K562 (cell line): ENCODE results near the gene SCAMP2. TPM values are rescaled to one million over a fixed set of nuclear protein-coding genes. Genes with fewer than 3 reads are reported as not detected.

Source experiments
- ATAC-seq: fragments of 200-7000 bp; cut with Tn5 transposase; 3 replicates; pipeline ENCODE4 v1.9.1; 2020; ENCODE audit warnings: moderate library complexity
- BruUV-seq: library from RNA; stranded (reverse); fragments of 400-500 nt; replicated peaks from 2 replicates; lab custom pipeline; 2021; lab: Mats Ljungman, UMichigan
- CTCF ChIA-PET: fragments of 300-600 bp; formaldehyde crosslinking; extraction: SDS; loops from one replicate; lab custom pipeline; 2021; ENCODE audit warnings: low intra/inter-chr PET ratio; lab: Yijun Ruan, JAX
- POLR2A ChIA-PET: fragments of 300-600, 350-650 bp; sonication (Branson Sonifier 250); formaldehyde crosslinking; extraction: SDS; loops from one replicate; lab custom pipeline; 2021; ENCODE audit warnings: antibody characterized with exemption, inconsistent platforms; lab: Yijun Ruan, JAX
- DNase-seq, 4 experiments: peaks; one replicate each; pipeline versions ENCODE4 v3.0.0 to v3.0.0-alpha.2; 2011 to 2018; ENCODE audit warnings: low spot score in 3 of 4, mixed read lengths in 3 of 4; ENCODE audit errors: extremely low read depth in 1 of 4
- FAIRE-seq: peaks from 2 replicates; lab custom pipeline; 2011; peaks lifted over from hg19 to GRCh38; lab: Jason Lieb, UNC
- H2AFZ ChIP-seq: 2 replicates; pipeline ENCODE4 v1.6.0; 2011; ENCODE audit warnings: low read depth, low read length, control low read depth, inconsistent platforms
- H3K27ac ChIP-seq: fragments of 200-600 bp; 3 replicates; pipeline ENCODE4 v1.8.0; 2011; ENCODE audit warnings: low read depth, mild to moderate bottlenecking, control low read depth, inconsistent platforms, low read length, moderate library complexity, mixed read lengths; ENCODE audit errors: extremely low read depth
- H3K27me3 ChIP-seq, 2 experiments: fragments of 300-600 bp in 1 of 2; 2 replicates in 1 of 2; 3 replicates in 1 of 2; pipeline versions ENCODE4 v1.6.0 to v1.8.0; 2011; ENCODE audit warnings: inconsistent platforms in 2 of 2, low read length in 2 of 2, mild to moderate bottlenecking in 1 of 2, mixed read lengths in 1 of 2, moderate library complexity in 1 of 2; ENCODE audit not compliant: control insufficient read depth in 2 of 2, insufficient read depth in 2 of 2
- H3K36me3 ChIP-seq: fragments of 300-600 bp; 3 replicates; pipeline ENCODE4 v1.8.0; 2011; ENCODE audit warnings: mild to moderate bottlenecking, low read length, inconsistent platforms; ENCODE audit not compliant: control insufficient read depth, insufficient read depth
- H3K4me1 ChIP-seq, 2 experiments: fragments of 200-600 bp in 1 of 2; replicated peaks in 1 of 2; 2 replicates in 1 of 2; 3 replicates in 1 of 2; pipeline versions ENCODE4 v1.5.1 to v1.8.0; 2011; ENCODE audit warnings: inconsistent platforms in 2 of 2, low read length in 2 of 2, mild to moderate bottlenecking in 1 of 2, mixed read lengths in 1 of 2, moderate library complexity in 1 of 2; ENCODE audit not compliant: control insufficient read depth in 2 of 2, insufficient read depth in 2 of 2
- H3K4me2 ChIP-seq: 2 replicates; pipeline ENCODE4 v1.6.1; 2011; ENCODE audit warnings: low read length, control low read depth, inconsistent platforms, mixed read lengths; ENCODE audit not compliant: insufficient read depth
- H3K4me3 ChIP-seq: fragments of 200-600 bp; sonication (generic), shearing (Covaris generic); 2 replicates; pipeline ENCODE4 v1.5.1; 2016; ENCODE audit warnings: control low read depth, inconsistent platforms
- H3K79me2 ChIP-seq: fragments of 200-600 bp; 3 replicates; pipeline ENCODE4 v1.8.0; 2011; ENCODE audit warnings: low read length, inconsistent platforms; ENCODE audit not compliant: control insufficient read depth, insufficient read depth
- H3K9ac ChIP-seq, 2 experiments: 2 replicates each; pipeline versions ENCODE4 v1.6.0 to v1.6.1; 2011; ENCODE audit warnings: low read depth in 2 of 2, low read length in 2 of 2, control low read depth in 1 of 2, inconsistent platforms in 1 of 2, mild to moderate bottlenecking in 1 of 2, mixed read lengths in 1 of 2; ENCODE audit not compliant: insufficient read depth in 1 of 2
- H3K9me1 ChIP-seq: one replicate; pipeline ENCODE4 v1.6.0; 2011; ENCODE audit warnings: inconsistent platforms, mild to moderate bottlenecking, low read length, moderate library complexity; ENCODE audit not compliant: control insufficient read depth, insufficient read depth
- H3K9me3 ChIP-seq: replicated peaks from 2 replicates; pipeline ENCODE4 v1.5.1; 2011; ENCODE audit warnings: low read depth, low read length, inconsistent platforms; ENCODE audit not compliant: control insufficient read depth, insufficient read depth
- H4K20me1 ChIP-seq: replicated peaks from 2 replicates; pipeline ENCODE4 v1.6.1; 2011; ENCODE audit warnings: low read length, inconsistent platforms, mixed read lengths; ENCODE audit not compliant: control insufficient read depth, insufficient read depth
- BCL6 ChIP-seq: fragments of 250-450 bp; sonication (Bioruptor Pico); IDR thresholded peaks from 2 replicates; pipeline ENCODE4 v1.4.0; 2020
- BRD4 ChIP-seq: fragments of 200-600 bp; sonication (generic); IDR thresholded peaks from 2 replicates; pipeline ENCODE4 v1.6.1; 2017; ENCODE audit warnings: inconsistent platforms
- CBX8 ChIP-seq: fragments of 200-600 bp; sonication (generic); IDR thresholded peaks from 2 replicates; pipeline ENCODE4 v1.6.1; 2012; ENCODE audit warnings: borderline replicate concordance, mixed run types, low read depth, mild to moderate bottlenecking, moderate library complexity, mixed read lengths, low read length, control low read depth, inconsistent platforms; ENCODE audit not compliant: poor library complexity, severe bottlenecking; ENCODE audit errors: extremely low read depth
- CHD2 ChIP-seq: IDR thresholded peaks from 2 replicates; pipeline ENCODE4 v1.6.1; 2011; ENCODE audit warnings: low read depth, low read length
- DACH1 ChIP-seq: fragments of 450-650 bp; IDR thresholded peaks from 2 replicates; pipeline ENCODE4 v1.6.1; 2018; ENCODE audit not compliant: partially characterized antibody
- DIDO1 ChIP-seq: fragments of 450-650 bp; IDR thresholded peaks from 2 replicates; pipeline ENCODE4 v1.6.1; 2016; ENCODE audit warnings: low read depth, missing biosample characterization, missing genetic modification characterization
- MBD2 ChIP-seq: sonication (generic); IDR thresholded peaks from 2 replicates; pipeline ENCODE4 v1.6.1; 2016; ENCODE audit warnings: low read depth, borderline replicate concordance
- NUFIP1 ChIP-seq: fragments of 450-650 bp; IDR thresholded peaks from 2 replicates; pipeline ENCODE4 v1.6.1; 2018; ENCODE audit not compliant: partially characterized antibody
- THAP7 ChIP-seq: fragments of 250-450 bp; sonication (Bioruptor Pico); IDR thresholded peaks from 2 replicates; pipeline ENCODE4 v1.5.0; 2021
- YBX1 ChIP-seq: fragments of 450-650 bp; IDR thresholded peaks from 2 replicates; pipeline ENCODE4 v1.7.1; 2016; ENCODE audit warnings: mild to moderate bottlenecking
- ZNF507 ChIP-seq: conservative IDR thresholded peaks from 2 replicates; pipeline ENCODE4 v1.6.1; 2017; ENCODE audit warnings: missing genetic modification characterization, missing compliant biosample characterization
- ZNF586 ChIP-seq: fragments of 450-650 bp; formaldehyde crosslinking; conservative IDR thresholded peaks from 2 replicates; pipeline ENCODE4 v1.4.0; 2020; ENCODE audit warnings: mild to moderate bottlenecking, moderate library complexity
- ZNF695 ChIP-seq: fragments of 450-650 bp; formaldehyde crosslinking; IDR thresholded peaks from 2 replicates; pipeline ENCODE4 v1.4.0; 2020; ENCODE audit warnings: mild to moderate bottlenecking, moderate library complexity
- WGBS: fragments of 100-300 bp; shearing (Covaris generic); methylation state at CpG from one replicate; pipeline ENCODE4 v1.1.6; 2016; ENCODE audit warnings: low coverage, mixed read lengths; ENCODE audit not compliant: insufficient coverage; ENCODE audit errors: missing lambda C conversion rate; 5-methylcytosine and 5-hydroxymethylcytosine counted together
- in situ Hi-C: fragments of 300-500 bp; cut with MboI; formaldehyde crosslinking; loops from 4 replicates; pipeline ENCODE4 v1.15.0; 2018; ENCODE audit warnings: inconsistent platforms, mixed read lengths
- intact Hi-C: fragments of 100-400 bp; cut with micrococcal nuclease; formaldehyde crosslinking; loops from 2 replicates; pipeline ENCODE4 v1.14.2; 2022
- polyA plus RNA-seq, 8 experiments: library from polyadenylated mRNA; depleted of rRNA in 4 of 8; stranded (reverse) in 5 of 8; unstranded in 3 of 8; fragments of >200 nt; fragmentation: Nextera tagmentation in 2 of 8; fragmentation: Illumina TruSeq in 1 of 8; extraction: Ambion mirVana in 2 of 8; extraction: Trizol in 1 of 8; gene quantifications; 2 replicates each; pipeline versions ENCODE4 v1.2.1 to v1.2.3, GENCODE V29; 2011 to 2014; ENCODE audit warnings: inconsistent platforms in 1 of 8, missing spikeins in 1 of 8
- total RNA-seq, 7 experiments: library from RNA; depleted of rRNA in 6 of 7; stranded (reverse); fragments of >200 nt in 6 of 7; fragmentation: Illumina TruSeq in 2 of 7; extraction: Trizol in 2 of 7; gene quantifications; 2 replicates each; pipeline versions ENCODE4 v1.2.1 to v1.2.3, GENCODE V29; 2011 to 2021; ENCODE audit warnings: low replicate concordance in 1 of 7
- TF ChIP-seq, protein P1 (sequence below): IDR thresholded peaks from 2 replicates; pipeline ENCODE4 v1.6.1; 2014; ENCODE audit warnings: antibody characterized with exemption

SCAMP2 gene
- total and polyA plus RNA-seq, 9 of the 15 experiments (the other 6 are each of a cell fraction or from before 2014, with no cell fraction given) = 5.9 to 61.1 (median 20.1) TPM

DNA sequence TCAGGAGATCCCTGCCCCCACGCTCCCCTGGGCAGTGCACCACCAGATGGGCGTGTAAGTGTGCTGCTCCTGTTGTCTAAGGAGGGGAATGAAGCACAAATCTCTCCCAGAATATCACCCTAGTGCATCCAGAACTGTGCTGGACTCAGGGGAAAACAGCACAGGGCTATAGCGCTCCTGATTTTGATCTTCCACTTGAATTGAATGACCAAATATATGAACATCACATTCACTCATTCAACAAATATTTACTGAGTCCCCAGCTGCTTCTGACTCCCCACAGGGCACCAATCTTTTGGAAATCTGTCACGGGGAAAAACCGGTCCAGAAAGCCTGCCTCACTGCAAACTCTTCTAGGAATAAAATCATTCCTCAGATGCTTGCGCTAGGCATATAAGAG, 44.3 kb downstream of the SCAMP2 start:
- peaks cover 0 to 17% of the 10 kb centered on the region in 2 experiments; a peak in 2 of 5 replicates for H3K4me1 ChIP-seq
- no TSS peak for BruUV-seq
- 3% methylated on average over 6 of the region's 6 CpGs for WGBS

More for the DNA sequence above, 44.3 kb downstream of the SCAMP2 start:
- no peak overlapping the region for H3K4me3 ChIP-seq
- intact Hi-C loops = no loop called here
- ATAC-seq = no peak
- H3K27me3 ChIP-seq = peaks cover 21 to 56% of the 10 kb centered on the region in 2 experiments
- no peak for DNase-seq
- TF ChIP-seq ZNF507 = no peak
- no peak for TF ChIP-seq MBD2
- no peak for TF ChIP-seq THAP7 (CRISPR knock-in tag)
- TF ChIP-seq CHD2 = no peak
- no peak for TF ChIP-seq DACH1
- no peak for TF ChIP-seq YBX1
- no peak for TF ChIP-seq ZNF695
- TF ChIP-seq CBX8 = no peak
- TF ChIP-seq NUFIP1 = no peak
- no peak for TF ChIP-seq BRD4
- TF ChIP-seq, protein P1, sequence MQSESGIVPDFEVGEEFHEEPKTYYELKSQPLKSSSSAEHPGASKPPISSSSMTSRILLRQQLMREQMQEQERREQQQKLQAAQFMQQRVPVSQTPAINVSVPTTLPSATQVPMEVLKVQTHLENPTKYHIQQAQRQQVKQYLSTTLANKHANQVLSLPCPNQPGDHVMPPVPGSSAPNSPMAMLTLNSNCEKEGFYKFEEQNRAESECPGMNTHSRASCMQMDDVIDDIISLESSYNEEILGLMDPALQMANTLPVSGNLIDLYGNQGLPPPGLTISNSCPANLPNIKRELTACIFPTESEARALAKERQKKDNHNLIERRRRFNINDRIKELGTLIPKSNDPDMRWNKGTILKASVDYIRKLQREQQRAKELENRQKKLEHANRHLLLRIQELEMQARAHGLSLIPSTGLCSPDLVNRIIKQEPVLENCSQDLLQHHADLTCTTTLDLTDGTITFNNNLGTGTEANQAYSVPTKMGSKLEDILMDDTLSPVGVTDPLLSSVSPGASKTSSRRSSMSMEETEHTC = no peak
- TF ChIP-seq ZNF586 (CRISPR knock-in tag) = no peak
- no peak for TF ChIP-seq BCL6 (CRISPR knock-in tag)
- no peak for TF ChIP-seq DIDO1 (tag)
- H3K9ac ChIP-seq = no peak overlapping the region
- no peak overlapping the region for H2AFZ ChIP-seq
- no peaks in the 10 kb centered on the region for H3K9me1 ChIP-seq
- H3K9me3 ChIP-seq = no peaks in the 10 kb centered on the region
- H4K20me1 ChIP-seq = peaks cover 13% of the 10 kb centered on the region; the same call in 1 of the 2 replicates
- no peaks in the 10 kb centered on the region for H3K79me2 ChIP-seq
- no peak for FAIRE-seq
- in situ Hi-C loops = no loop called here
- H3K4me2 ChIP-seq = no peak overlapping the region
- ChIA-PET CTCF (interaction anchor here (0.6 kb wide), 1 partner anchor 14 kb away, joined by 3 read pairs; the partner anchor contains the start of gene ULK3), POLR2A (no interaction called here)
- H3K27ac ChIP-seq = no peak overlapping the region
- no peaks in the 10 kb centered on the region for H3K36me3 ChIP-seq
